Astrocyte (in vitro differentiated cells and primary cell): ENCODE measurements around the gene KLHL17.

ENCODE experiments used
- CTCF ChIP-seq: IDR thresholded peaks from 2 replicates; pipeline ENCODE4 v1.5.1; 2011; ENCODE audit warnings: low read depth, mild to moderate bottlenecking, inconsistent platforms, low read length, moderate library complexity; ENCODE audit not compliant: insufficient read depth
- EZH2 ChIP-seq: IDR thresholded peaks from 2 replicates; pipeline ENCODE4 v1.6.1; 2012; ENCODE audit warnings: mild to moderate bottlenecking, low read length, inconsistent platforms; ENCODE audit not compliant: insufficient read depth

- TF ChIP-seq CTCF: no peak
- no peak for TF ChIP-seq EZH2
These were observed 45.5 kb downstream of the KLHL17 start for GRCh38 chr1:1005774-1006304.
